ENCODE results near the gene PRKN. TPM values are rescaled to one million over a fixed set of nuclear protein-coding genes. Genes with fewer than 3 reads are reported as not detected.

PRKN gene
- total RNA-seq, 4 donors from 2014 or later: 5.5 to 17.9 (median 6.8) TPM

DNA sequence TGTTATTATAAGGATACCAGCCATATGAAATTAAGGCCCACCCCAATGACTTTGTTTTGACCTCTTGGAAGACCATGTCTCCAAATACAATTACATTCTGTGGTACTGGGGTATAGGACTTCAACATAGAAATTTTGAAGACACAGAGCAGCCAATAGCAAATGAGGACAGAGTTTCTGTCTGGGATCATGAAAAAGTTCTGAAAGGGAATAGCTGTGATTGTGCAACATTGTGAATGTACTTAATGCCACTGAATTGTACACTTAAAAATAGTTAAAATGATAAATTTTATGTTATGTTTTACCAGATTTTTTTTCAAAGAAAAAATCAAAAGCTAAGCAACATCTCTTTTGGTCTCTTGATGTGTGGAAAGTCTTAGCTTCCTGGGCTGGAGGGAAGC is 1426.7 kb downstream of the PRKN start:
- TF ChIP-seq POLR2A (IDR thresholded peaks at IDR 0.05) (no peak), EP300 (IDR thresholded peaks at IDR 0.05) (no peak), CTCF (IDR thresholded peaks at IDR 0.05) (no peak)
- H3K9me3 ChIP-seq: no peaks in the 10 kb centered on the region
- no peaks in the 10 kb centered on the region for H3K4me1 ChIP-seq
- no peak overlapping the region for H3K4me3 ChIP-seq
- DNase-seq (ENCODE audit: low spot score in 2 of 2): no peak
- H3K27me3 ChIP-seq: no peaks in the 10 kb centered on the region
- H3K27ac ChIP-seq: no peak overlapping the region
- no peaks in the 10 kb centered on the region for H3K36me3 ChIP-seq

GRCh38 chr6:161299726-161300125 is 1427.8 kb downstream of the PRKN start:
- no peak overlapping the region for H3K4me3 ChIP-seq
- H3K4me1 ChIP-seq: no peaks in the 10 kb centered on the region
- TF ChIP-seq CTCF (IDR thresholded peaks at IDR 0.05) (no peak), POLR2A (IDR thresholded peaks at IDR 0.05) (no peak), EP300 (IDR thresholded peaks at IDR 0.05) (no peak)
- H3K27me3 ChIP-seq: no peaks in the 10 kb centered on the region
- no peaks in the 10 kb centered on the region for H3K36me3 ChIP-seq
- DNase-seq (ENCODE audit: low spot score in 2 of 2): no peak
- no peaks in the 10 kb centered on the region for H3K9me3 ChIP-seq
- 93 to 94% methylated on average over 4 of the region's 4 CpGs for WGBS, 2 donors
- no peak overlapping the region for H3K27ac ChIP-seq

Other genes starting within 250 kb of the PRKN start
- gene PACRG, start 208 bp upstream of the PRKN start, total RNA-seq: 10 to 100 TPM in 1 of 4 donors, 1 to 10 TPM in 3; 1.5 to 10.4 (median 2.1) TPM

Data from tibial nerve (tissue), 4 donors.